CD4-positive, alpha-beta T cell treated with Interleukin-4 for 1 hour (primary cell): ENCODE results near the gene ARL5A.
"Not testable (repeated sequence)": the region's sequence is repeated elsewhere in the genome, so short reads cannot be mapped to it uniquely, and the experiment has no call there.

Experiments
- DNase-seq, 2 donors: peaks; one replicate each; pipeline ENCODE4 v3.0.0-alpha.2; 2020 to 2022

The ARL5A gene

DNA sequence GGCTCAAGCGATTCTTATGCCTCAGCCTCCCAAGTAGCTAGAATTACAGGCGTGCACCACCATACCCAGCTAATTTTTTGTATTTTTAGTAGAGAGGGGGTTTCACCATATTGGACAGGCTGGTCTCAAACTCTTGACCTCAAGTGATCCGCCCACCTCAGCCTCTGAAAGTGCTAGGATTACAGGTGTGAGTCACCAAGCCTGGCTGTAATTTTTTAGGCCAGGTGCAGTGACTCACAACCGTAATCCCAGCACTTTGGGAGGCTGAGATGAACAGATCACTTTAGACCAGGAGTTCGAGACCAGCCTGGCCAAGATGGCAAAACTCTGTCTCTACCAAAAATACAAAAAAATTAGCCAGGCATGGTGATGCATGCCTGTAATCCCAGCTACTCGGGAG lies 33.8 kb downstream of the ARL5A start:
- not testable (repeated sequence) for DNase-seq

DNA sequence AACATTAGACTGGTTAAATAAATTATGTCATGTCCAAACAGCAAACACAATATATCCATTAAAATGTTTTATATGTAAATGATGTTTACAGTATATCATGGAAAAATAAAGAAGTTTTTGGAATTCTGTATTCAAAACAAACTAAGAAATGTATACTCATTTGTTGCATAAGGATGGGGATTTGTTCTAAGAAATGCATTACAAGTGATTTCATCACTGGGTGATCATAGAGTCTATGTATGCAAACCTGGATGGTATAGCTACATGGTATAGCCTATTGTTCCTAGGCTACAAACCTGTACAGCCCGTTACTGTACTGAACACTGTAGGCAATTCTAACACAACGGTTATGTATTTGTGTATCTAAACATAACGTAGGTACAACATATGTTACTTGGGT lies 35.1 kb downstream of the ARL5A start:
- no peak for DNase-seq

DNA sequence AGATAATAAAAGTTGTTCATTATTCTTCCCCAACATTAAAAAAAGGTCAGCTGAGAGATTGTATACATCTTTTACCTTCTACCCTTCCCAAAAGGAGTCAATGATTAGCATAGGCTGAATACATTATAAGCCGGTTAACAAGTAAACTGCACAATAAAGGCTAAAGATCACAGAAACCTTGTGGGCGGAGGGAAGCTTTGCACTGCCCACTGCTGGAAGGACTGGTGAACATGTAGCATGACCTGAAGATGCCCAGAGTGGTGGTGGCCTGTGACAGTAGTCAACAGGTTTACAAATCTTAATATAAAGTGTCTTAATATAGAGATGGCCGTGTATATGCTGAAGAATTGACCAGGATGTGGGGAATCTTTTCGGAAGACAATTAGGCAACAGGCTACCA lies 35.6 kb downstream of the ARL5A start:
- no peak for DNase-seq

DNA sequence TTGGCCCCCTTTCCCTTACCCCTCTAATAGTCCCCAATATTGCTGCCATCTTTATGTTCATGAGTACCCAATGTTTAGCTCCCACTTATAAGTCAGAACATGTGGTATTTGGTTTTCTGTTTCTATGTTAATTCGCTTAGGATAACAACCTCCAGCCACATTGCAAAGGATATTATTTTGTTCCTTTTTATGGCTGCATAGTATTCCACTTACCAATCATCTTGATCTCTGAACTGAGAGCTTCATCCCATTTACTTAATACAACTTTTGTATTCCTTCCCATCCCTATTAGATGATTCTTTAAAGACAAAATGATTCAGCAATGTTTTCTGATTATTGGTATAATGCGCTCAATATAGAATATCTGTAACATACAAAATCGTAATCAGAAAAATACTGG lies 36.7 kb downstream of the ARL5A start:
- no peak for DNase-seq

DNA sequence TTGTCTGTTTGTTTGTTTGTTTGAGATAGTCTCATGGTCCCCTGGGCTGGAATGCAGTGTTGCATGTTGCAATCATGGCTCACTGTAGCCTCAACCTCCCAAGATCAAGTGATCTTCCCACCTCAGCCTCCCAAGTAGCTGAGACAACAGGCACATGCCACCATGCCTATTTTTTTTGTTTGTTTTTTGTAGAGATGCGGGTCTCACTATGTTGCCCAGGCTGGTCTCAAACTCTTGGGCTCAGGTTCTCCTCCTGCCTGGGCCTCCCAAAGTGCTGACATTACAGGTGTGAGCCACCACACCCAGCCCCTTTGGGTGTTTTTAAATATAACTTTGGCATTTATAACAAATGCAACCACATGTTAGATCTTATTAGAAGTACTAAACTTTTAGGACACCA lies 37.5 kb downstream of the ARL5A start:
- no peak for DNase-seq

DNA sequence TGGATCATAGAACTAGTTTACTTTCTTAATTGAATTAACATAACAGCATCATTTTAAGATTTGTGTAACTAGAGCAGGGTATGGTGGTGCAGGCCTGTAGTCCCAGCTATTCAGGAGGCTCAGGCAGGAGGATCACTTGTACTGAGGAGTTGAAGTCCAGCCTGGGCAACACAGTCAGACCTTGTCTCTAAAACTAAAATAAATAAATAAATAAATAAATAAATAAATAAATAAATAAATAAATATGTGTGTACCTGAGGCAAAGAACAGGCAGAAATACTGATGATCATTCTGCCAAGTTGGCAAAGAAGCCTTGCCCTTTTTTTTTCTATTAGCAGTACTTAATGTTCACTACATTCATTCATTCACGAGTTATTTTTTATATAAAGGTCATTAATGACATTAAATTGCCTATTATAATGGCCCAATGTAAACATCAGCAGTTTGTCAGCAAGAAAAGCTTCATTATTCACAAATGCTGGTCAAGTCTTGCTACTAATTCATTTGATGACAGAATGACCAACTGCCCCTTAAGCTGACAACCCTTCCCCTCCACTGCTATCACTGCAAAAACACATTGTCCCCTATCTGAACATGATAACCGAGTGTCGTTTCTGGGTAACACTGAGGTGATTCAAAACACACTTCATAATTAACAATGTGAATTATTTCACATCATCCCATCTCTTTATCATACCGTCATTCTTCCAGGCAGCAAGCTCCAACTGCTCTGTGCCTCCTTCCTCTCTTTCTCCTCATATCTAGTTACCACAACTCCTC lies 39.0 kb downstream of the ARL5A start:
- DNase-seq, result no peak

DNA sequence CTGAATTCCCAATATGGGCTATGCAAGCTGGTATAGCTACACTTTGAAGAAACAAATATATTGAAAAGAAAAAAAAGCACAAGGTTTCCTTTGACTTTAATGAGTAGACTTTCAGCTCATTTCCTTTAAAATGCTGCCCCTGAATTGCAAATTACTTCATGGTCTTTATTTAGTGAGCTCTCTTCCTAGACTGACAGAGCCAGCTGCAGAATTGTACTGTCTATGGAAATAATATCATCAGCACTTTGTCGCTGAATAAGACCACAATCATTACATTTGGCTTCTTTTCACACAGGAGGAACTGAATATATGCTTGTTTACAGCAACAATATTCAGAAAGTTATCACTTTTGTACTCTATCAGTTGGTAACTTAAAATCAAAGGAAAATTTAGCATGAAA lies 41.7 kb downstream of the ARL5A start:
- no peak for DNase-seq

DNA sequence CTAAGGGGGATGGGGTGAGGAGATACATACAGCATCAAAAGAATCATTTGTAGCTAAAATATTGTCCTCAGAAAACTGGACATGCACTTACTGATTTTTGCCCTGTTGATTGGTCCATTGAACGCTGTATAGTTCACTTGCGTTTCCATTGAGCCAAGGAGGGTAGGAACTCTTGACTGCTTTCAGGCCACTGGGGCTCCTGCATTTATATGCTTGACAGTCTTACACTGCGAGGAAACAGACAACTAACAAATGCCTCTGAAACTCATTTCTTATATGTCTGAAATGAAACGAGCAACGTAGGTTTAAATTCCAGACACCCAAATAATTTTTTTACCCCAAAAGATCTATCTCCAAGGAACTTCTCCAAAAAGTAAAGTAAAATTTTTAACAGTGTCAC lies 42.1 kb downstream of the ARL5A start:
- no peak for DNase-seq

DNA sequence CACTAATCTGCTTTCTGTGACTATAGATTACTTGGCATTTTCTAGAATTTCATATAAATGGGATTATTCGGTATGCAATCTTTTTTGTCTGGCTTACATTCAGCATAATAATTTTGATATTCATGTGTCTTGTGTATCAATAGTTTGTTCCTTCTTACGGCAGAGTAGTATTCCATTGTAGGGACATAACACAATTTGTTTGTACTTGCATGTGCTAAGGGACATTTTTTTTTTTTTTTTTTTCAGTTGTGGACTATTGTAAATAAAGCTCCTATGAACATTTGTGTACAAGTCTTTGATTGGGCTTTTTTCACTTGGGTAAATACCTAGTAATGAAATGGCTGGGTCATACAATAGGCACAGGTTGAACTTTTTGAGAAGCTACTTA lies 45.1 kb downstream of the ARL5A start:
- DNase-seq, result no peak

DNA sequence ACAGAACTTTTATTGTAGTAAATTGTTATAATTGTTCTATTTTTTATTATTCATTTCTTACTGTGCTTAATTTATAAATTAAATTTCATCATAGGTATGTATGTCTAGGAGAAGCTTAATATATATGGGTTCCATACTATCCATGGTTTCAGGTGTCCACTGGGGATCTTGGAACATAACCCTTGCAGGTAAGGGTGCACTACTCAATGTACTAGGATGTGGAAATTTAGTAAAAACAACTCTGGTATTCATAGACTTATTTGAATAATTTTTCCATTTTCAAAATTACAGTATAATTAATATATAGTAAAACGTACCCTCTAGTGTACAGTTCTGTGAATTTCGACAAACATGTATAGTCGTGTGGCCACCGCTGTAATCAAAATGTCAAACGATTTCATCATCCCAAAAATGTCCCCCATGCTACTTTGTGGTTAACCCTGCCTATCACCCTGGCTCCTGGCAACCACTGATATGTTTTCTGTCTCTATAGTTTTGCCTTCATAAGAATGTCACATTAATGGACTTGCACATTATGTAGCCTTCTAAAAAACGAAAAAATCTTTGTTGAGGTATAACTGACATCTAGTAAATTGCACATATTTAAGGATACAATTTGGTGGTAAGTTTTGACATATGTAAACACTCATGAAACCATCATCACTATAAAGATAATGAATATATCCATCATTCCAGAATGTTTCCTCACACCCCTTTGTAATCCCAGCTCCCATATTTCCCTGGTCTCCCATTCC lies 45.7 kb downstream of the ARL5A start:
- no peak for DNase-seq

DNA sequence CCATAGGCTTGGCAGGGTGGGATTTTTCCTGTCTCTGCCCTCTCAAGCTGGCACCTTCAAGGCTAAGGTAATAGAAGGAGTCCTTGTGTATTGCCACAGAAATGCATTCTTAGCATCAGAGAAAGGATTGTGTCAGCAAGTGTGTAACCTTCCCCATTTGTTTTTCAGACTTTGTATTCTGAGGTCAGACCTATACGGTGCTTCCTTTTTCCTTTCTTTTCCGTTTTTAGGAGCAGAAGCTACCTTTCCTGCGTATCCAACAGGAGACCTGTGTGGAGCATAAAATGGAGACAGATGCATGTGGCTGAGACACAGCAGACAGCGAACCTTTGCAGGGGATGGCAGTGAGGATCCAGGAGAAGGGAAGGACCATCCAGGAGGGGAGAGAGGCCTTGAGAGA lies 46.6 kb downstream of the ARL5A start:
- no peak for DNase-seq

DNA sequence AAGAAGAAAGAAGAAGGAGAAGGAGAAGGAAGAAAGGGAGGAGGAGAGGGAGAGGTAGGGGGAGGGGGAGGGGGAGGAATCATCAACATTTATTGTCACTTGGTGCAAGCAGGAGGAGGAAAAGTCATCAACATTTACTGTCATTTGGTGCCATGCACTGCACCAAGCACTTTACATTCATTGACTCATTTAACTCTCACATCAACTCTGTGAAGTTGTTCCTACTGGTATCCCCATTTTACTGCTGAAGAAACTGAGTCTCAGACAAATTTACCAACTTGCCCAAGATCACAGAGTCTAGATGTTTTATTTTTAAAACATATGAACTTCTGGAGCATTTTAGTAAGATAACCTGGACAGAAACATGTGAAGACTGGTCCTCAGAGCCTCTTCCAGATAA lies 47.3 kb downstream of the ARL5A start:
- no peak for DNase-seq

DNA sequence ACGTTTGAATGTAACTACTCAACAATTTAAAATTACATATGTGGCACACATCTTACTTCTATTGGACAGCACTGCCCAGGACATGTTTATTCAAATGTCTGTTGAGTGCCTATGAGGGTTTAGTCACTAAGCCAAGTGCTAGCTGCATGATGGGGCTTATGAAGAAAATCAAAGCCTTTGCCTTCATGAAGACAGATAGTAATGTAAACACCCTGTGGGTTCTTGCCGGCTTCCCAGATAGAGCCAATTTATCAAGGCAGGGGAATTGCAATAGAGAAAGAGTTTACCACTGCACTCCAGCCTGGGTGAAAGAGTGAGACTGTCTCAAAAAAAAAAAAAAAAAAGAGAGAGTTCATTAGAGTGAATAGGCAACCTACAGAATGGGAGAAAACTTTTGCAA lies 50.3 kb downstream of the ARL5A start:
- DNase-seq, result no peak

DNA sequence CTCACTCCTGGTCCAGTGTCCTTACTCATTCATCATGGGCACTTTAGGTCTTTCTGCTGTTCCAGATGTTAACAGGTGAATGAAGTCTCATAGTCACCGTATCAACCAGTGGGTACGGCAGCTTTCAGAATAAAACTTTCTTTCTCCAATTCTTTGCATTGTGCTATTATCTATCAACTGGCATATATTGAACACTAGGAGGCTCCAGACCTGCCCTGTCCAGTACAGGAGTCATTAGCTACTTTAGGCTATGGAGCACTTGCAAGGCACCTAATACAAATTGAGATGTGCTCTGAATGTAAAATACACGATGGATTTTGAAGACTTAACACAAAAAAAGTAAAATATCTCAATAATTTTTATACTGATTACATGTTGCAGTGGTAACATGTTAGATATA lies 50.7 kb downstream of the ARL5A start:
- DNase-seq, result no peak

DNA sequence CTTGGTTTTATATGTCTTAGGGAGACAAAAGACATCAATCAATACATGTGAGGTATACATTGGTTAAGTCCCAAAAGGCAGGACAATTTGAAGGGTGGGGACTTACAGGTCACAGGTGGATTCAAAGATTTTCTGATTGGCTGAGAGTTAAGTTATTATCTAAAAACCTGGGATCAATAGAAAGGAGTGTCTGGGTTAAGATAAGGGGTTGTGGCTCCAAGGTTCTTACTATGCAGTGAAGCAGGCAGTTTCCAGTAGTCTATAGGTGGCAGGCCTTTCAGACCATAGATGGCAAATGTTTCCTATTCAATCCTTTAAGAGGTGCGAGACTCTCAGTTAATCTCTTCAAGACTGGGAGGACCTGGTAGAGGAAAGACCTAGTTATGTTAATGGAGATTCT lies 51.9 kb downstream of the ARL5A start:
- DNase-seq, result no peak

DNA sequence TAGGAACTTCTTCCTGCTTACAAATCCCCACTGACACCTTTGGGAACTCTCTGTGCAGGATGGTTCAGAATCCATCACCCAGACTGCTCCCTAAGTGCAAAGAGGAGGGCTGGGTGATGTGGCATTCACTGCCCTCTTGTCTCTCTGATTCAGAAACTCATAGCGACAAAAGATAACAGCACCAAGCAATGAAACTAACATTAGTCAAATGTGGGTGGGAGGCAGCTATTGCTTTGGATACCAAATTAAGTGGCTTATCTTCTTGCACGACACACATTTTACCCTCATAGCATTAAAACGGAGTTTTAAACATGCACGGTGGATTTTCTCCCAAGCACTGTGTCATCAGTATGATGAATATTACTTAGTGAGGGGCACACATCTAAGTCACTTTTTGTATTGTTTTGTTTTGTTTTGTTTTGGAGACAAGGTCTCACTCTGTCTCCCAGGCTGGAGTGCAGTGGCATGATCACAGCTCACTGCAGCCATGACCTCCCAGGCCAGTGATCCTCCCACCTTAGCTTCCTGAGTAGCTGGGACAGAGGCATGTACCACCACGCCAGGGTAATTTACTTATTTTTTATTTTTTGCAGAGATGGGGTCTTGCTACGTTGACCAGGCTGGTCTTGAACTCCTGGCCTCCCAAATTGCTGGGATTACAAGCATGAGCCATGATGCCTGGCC lies 53.0 kb downstream of the ARL5A start:
- DNase-seq, result no peak

DNA sequence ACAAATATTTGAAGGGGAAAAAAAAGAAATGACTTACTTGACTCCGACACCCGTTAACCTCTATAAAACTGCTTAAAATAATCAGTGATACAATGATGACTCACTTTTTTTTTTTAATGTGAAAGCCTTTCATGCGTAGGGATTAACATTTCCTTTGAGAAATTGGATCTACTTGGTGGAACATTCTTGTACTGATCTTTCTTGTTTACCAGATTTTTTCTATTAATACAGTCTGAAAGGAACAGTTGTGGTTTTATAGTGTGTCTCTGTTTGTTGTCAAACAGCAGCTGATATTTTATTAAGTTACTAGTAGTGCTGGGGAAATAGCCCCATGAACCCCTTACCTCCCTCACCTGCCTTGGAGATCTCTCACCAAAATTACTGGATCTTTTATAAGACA lies 53.7 kb downstream of the ARL5A start:
- no peak for DNase-seq

DNA sequence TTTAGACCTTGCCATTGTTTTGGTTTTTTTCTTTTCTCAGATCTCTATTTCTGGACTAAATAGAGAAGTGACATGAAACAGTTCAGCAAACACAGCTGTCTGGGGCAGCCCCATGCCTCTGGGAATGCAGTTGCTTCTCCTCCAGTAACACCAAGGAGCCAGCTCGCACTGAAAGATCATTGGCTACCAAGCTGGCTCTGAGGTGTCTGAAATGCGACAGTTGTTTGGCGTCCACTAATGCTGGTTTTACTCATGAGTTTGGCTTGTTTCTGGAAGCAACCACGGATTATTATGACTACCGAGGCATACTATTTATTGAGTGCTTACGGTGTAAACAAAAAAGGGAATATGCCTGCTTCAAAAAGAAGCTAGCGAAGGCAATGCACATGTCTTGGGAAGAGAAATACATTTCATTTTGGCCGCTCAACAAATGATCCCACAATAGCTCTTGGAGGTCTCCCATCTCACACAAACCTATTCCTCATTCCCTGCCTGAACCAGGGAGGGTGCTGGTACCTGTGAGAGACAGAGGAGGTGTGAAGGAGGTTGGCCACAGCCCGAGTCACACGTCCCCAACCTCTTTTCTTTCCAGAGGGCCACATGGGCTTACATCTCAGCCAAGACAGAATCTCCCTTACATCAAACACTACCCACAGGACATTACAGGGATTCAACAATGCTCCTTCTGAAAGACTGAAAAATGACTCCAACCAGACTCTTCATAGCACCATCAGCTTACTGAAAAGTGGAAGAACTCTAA lies 56.4 kb downstream of the ARL5A start:
- DNase-seq, result peak in 1 of 2 donors; percentile 83

DNA sequence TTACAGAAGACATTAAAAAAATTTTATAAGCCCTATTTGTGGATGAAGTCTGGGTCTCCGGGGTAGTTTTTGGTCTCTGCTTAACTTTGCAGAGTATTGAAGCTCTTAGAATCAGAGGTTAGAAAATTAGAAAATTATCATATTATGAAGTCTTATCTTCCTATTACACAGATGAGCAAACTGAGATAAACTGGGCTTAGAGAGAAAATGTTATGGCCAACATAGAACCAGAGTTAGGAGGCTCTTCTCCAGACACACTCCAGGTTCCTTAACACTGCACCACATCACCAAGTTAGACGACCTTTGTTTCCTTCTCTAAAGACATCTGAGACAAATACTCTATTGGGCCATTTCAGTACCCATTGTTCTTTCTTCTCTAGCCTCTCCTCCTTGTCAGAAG lies 57.2 kb downstream of the ARL5A start:
- DNase-seq, result no peak

DNA sequence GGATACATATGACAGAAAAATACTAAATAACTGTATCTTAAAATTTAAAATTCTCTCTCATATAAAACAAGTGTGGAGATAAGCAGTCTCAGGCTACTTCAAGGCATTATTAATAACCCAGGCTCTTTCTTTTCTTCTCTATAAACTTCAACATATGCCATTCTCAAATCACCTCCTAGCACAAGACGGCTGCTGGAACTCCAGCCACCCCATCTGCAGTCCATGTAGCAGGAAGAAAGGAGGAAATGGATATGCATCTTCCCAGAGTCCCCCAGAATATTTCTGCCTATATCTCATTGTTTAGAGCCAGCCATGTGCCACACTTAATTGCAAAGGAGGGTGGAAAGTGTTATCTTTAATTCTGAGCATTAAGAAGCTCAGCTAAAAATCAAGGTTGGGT lies 58.6 kb downstream of the ARL5A start:
- DNase-seq, result no peak

DNA sequence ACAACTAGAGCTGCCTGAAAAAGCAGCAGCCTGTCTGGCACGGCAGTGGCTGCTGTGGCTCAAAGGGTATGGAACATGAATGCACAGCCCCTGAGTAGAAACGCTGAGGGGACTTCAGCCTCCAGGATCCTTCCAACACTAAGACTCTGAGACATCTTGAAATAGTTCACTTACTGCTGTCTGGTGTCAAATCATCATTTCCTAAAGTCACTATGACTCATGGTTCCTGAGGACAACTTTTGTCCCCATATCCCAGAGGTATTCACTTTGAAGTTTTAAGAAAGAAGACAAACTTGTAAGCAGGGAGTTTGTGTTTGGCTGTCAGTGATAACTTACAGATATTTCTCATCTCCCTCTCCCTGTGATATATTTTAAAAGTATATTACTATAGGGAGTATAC lies 60.7 kb downstream of the ARL5A start:
- DNase-seq, result no peak

DNA sequence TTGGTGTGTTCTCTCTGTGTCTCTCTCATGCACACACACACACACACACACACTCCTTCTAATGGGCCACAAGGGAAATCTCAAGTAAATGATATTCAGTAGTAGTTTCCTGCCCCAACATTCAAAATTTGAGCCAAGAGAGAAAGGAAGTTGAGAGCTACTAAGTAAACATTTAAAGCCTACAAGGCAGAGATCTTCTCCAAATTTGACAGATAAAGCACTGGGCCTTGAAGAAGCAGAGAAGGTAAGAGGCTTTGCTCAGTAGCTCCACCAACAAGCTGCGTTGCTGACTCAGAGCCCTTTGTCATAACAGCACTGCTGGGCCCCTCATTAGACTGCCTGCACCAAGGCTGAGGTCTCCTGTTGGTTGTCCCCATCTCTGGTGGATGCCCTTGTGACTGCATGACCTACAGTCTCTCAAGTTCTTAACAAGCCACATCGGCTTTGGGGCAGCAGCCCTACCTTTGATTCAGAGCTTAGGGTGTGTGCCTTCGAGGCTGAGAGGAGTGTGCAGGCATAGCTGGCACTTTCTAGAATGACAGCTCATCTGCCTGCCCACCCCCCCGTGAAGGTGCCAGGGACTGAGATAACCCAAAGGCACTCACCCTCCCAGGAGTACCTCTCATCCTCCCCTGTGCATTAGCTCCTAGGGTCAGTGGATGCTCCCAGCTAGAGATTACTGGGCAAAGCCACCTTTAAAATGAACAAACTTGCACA lies 61.6 kb downstream of the ARL5A start:
- no peak for DNase-seq
